GM18861 (cell line): ENCODE results near the gene GATAD2B.
"Not testable (repeated sequence)": the region's sequence is repeated elsewhere in the genome, so short reads cannot be mapped to it uniquely, and the experiment has no call there.

Source experiments
- ATAC-seq: cut with Tn5 transposase; IDR thresholded peaks from one replicate; pipeline ENCODE4 v1.9.1; 2021; ENCODE audit not compliant: unreplicated experiment

Gene GATAD2B

DNA sequence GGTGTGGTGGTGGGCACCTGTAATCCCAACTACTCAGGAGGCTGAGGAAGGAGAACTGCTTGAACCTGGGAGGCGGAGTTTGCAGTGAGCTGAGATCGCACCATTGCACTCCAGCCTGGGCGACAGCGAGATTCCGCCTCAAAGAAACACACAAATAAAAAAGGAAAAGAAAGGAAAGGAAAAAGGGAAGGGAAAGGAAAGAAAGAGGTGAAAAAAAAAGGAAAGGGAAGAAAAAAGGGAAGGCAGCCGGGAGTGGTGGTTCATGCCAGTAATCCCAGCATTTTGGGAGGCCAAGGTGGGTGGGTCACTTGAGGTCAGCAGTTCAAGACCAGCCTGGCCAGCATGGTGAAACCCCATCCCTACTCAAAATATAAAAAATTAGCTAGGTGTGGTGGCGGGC, 31.7 kb downstream of the GATAD2B start:
- not testable (repeated sequence) for ATAC-seq

DNA sequence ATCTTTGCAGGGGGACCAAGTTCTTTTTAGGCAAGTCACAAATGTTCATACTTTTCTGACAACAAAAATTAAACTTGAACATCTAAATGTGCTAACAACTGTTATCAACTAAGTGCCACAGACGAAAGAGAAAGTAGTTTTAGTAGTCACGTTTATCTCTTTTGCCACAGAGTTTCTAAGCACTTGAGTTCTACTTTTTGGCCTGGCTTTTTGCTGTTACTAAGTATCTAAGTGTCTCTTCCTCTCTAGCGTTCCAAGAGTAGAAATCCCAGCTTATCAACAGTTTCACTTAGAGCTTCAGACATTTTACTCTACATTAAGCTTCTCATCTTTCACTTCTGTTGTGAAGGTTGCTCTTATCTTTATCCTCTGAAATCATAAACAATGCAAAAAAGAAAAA, 34.2 kb downstream of the GATAD2B start:
- no peak for ATAC-seq

DNA sequence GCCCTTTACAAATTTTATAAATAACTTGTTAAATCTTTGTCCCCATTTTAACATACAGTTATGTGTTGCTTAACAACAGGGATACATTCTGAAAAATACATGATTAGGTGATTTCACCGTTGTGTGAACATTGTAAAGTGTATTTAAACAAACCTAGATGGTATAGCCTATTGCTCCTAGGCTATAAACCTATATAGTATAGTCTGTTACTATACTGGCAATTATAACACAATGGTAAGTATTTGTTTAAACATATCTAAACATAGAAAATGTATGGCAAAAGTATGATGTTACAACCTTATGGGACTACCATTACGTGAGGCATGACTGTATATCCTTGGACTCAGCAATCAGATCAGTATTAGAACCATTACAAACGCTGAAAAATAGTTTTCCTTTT, 36.6 kb downstream of the GATAD2B start:
- no peak for ATAC-seq

DNA sequence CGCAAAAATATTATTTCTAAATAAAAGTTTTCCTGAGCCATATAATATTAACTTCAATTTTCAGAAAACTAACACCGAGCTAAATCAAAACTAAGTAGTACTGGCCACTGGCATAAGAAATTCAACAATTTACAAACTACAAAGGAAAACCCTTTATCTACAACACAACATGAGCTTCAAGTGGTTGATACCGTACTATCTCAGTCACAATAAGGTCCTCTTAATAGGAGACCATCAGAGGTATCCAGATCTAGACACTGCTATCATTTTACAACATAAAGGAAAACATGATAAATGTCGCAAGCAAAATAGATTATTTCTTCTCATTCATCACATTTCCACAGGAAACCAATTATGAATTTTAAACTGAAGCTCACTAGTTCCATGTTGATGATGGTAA, 39.5 kb downstream of the GATAD2B start:
- no peak for ATAC-seq

DNA sequence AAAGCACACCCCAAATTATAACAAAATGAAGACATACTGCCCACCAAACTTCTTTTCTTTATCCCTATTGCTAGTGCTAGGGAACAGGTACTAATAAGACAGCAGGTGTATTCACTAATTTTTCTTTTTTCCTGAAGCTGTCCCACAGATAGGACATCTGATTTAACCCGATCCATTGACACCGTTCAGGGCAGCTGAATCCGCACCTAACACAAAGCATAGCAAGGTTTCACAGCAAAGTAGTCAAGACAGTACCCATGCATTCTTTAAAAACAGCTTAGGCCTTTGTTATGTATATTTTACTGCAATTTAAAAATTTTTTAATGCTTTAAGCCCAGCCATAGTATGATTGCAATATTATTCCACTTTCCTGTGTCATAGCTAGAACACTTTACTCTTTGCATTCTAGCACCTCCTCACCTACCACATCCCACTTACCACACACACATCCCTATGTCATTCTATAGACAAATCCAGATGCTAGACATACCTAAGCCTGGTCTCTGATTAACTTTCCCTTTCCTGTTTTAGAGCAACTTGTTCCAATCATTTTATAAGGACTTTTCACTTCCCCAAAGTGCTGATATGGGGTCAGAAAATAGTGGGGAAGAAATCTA, 40.4 kb downstream of the GATAD2B start:
- ATAC-seq, result no peak

DNA sequence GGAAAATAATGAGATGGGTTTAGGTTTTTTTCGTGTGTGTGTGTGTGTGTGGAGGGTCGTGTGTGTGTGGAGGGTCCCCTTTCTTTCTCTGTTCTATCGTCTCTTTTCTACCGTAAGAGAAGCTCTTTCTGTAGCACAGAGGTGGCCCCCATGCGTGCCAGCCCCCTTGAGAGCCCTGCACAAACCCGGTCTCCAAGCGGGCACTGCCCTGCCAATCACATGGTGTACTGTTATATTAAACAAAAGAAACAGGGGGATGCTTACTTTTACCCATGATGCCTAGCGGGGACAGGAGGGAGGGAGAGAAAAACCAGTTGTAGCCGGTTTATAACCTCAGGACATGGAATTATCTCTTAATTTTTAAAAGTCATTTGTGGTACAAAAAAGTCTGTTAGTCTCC, 41.0 kb downstream of the GATAD2B start:
- no peak for ATAC-seq

DNA sequence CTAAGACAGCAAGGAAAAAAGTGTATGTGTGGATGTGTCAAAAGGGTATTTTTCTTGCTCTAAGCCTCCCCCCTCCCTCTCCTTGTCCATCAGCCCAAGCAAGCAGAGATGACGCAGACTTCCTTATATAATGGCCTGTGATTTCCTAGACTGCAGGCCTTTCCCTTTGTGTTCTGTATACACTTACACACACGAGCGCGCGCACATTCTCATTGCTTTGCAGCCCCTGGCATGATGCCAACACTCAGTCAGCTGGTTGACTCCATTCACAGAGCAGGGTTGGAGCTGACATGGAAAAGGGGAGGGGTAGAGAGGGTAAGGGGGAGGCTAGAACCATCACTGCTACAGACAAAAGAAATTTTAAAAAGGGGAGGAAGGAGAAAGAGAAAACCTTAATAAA, 41.8 kb downstream of the GATAD2B start:
- no peak for ATAC-seq

DNA sequence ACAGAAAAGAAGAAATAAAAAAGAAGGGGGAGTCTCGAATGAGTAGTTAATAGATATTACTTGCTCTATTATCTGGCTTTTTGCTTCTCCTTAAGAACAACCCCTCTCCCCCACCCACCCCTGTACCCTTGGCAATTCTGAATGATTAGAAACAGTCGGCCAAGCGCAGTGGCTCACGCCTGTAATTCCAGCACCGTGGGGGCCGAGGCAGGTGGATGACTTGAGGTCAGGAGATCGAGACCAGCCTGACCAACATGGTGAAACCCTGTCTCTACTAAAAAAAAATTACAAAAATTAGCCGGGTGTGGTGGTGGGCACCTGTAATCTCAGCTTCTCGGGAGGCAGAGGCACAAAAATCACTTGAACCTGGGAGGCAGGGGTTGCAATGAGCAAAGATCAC, 42.7 kb downstream of the GATAD2B start:
- no peak for ATAC-seq

DNA sequence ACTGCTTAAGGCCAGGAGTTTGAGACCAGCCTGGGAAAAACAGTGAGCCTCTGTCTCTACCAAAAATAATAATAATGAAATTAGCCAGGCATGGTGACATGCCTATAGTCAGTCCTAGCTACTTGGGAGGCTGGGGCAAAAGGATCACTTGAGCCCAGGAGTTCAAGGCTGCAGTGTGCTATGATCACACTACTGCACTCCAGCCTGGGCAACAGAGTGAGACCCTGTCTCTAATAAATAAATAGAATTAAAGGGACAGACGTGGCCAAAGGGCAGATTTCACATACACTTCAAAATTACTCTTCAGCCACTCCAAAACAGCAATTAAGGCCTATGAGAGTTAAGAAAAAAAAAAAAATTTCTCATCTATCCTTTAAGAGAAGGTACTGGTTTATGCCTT, 45.7 kb downstream of the GATAD2B start:
- no peak for ATAC-seq

DNA sequence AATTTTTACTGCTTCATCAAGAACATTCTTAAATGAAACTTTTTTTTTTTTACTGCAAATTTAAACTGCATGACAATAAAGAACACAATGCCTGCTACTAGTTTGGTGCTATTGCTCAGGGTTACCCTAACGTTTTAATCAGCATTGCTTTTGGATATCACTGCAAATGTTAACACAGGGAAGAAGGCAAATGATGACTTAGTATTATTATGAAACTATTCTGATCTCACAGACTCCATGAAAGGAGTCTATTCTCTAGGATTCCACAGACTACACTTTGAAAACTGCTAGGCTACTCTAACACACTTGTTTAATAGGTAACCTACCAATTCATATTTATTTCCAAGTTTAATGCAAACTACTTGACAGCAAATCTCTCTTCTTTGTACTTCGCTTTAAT, 49.8 kb downstream of the GATAD2B start:
- no peak for ATAC-seq

DNA sequence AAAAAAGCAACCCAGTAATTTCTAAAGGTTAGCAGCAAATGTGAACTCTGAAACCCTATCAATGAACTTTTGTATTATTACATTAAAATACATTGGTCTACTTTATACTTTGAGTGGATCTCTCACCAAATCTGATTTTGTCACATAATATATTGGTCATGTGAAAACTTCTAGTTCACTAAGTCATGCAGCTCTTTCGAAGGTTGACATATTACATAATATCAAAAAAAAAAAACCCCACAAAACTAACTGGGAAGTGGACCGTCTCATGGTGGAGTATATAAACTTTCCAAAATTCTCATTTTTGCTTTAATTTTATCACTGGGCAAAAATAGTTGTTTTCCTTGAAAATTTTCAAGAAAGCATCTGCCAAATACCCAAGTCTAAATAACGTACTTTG, 50.4 kb downstream of the GATAD2B start:
- no peak for ATAC-seq

DNA sequence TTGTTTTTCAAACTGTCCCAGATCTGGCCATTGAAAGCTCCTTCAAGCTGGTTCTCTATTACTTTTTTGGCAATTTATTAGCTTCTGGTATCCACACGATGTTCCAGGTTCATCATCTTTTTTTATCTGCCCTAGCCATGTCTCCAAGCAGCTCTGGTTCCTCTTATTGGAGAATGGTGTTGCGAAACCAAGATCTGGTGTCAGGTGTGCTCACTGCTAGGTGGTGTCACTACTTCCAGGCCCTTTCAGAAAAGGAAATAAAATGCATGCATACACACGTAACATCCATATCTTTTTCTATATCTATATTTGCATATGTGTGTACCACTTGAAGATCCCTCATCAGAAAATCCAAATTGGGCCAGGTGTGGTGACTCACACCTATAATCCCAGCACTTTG, 53.3 kb downstream of the GATAD2B start:
- no peak for ATAC-seq

DNA sequence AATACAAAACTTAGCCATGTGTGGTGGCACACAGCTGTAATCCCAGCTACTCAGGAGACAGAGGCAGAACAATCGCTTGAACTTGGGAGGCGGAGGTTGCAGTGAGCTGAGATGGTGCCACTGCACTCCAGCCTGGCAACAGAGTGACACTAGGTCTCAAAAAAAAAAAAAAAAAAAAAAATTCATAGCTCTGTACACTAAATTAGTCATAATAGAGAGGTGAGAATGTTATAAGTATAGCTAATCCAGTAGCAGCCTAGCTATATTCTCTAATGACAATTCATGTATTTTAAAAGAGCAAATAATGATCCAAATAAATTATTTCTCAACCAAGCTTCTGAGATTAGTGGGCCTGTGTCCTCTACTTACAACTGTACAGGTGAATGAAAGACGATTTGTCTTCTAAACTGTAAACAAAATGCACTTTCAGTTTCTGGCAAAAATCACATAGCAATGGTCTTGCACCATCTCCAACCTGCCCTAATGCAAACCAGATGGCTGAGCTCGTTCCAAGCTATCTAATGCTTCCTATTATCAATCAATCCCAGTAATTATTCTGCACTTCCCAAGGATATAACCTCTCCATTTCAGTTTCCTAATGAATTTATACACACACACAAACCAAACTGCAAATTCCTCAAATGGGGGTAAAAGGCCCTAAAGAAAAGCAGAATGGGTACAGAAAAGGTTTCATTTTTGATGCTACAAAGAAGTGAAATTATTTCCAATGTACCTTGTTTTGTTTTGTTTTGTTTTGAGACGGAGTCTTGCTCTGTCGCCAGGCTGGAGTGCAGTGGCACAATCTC, 56.5 kb downstream of the GATAD2B start:
- ATAC-seq, result no peak

DNA sequence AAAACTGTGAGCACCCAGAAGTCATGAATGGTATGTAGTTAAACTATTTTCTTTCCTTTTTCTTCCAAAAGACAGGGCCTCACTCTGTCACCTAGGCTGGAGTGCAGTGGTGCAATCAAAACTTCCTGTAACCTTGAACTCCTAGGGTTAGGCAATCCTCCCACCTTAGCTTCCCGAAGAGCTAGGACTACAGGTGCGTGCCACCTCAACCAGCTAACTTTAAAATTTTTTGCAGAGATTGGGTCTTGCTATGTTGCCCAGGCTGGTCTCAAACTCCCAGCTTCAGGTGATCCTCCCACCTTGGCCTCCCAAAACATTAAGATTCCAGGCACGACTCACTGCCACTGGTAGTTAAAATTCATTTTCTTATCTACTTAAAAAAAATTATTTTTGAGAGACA, 62.5 kb downstream of the GATAD2B start:
- no peak for ATAC-seq

DNA sequence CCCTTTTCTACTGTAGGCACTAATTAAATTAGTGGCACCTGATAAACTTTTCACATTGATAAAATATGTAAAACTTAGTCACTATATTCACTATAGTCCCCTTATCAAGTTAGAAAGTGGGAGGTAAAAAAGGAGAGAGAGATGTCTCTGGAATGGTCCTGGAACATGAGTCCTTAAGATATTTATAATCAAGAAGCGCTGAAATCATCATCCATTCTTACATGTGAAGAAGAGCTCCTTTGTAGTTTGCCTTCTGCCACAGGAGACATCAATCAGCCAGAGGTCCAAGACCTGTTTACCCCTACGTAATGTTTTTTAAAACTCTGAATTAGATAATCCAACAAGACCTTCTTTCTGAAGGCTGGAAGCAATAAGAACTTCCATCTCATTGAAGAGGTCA, 65.3 kb downstream of the GATAD2B start:
- no peak for ATAC-seq

DNA sequence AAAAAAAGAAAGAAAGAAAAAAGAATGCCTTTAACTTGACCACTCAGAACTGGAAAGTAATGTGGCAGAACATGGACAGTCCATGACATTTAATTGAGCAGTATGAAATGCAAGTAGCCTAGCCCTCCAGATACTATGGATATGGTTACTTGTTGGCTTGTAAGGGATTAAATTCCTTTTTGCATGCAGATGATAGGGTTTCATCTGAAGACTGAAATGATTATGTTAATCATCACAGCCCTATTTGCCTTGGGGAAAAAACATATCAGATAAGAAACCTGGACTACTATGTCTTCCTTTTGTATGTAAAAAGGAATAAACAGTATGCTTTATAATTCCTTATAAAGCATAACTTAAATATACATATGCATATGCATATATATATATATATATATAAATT, 66.0 kb downstream of the GATAD2B start:
- ATAC-seq, result no peak

DNA sequence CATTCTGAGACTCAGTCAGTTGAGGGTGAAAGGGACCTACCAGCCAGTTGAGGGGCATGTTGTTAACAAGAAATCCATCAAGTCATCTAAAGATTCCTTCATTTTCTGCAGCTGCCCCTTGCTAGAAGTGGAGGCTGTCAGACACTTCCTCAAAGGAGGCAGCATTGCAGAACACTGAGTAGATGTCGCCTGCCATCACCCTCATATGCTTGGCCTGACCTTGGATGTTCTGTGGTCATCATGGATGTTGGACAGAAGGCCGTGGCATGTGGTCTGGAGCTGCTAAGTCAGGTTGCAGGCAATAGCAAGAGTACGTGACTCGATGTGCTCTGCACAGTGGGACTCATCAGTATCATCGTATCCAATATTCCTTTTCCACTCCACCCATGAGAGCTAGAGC, 70.6 kb downstream of the GATAD2B start:
- no peak for ATAC-seq

DNA sequence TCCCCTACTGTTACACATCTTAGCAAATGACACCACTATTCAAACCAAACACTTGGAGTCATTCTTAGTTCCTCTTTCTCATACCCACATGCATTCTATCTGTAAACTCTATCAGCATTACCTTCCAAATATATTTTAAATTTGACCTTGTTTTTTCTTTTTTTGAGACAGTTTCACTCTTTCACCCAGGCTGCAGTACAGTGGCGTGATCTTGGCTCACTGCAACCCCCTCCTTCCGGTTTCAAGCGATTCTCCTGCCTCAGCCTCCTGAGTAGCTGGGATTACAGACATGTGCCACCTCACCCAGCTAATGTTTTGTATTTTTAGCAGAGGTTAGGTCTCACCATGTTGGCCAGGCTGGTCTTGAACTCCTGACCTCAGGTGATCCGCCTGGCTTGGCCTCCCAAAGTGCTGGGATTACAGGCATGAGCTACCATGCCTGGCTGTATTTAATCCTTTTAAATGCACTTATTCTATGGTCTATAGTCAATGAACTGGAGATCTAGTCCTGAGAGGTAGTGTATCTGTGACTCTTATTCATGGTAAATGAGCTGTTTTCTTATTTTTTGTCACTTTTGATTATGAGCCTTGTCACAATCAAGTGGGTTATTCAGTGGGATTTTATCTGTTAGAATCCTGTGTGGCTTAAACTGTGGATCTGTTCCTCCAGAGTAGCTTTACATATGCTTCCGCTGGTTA, 73.1 kb downstream of the GATAD2B start:
- peak; percentile 75 for ATAC-seq

DNA sequence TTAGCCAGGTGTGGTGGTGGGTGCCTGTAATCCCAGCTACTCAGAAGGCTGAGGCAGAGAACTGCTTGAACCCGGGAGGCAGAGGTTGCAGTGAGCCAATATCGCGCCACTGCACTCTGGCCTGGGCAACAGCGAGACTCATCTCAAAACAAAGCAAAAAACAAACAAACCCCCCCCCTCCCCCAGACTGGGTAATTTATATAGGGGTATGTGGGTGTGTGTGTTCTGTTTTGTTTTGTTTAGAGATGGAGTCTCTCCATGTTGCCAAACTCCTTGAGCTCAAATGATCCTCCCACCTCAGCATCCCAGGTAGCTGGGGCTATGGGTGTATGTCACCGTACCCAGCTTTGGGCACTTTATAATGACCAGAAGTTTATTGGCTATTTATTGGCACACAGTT, 74.0 kb downstream of the GATAD2B start:
- ATAC-seq, result no peak

DNA sequence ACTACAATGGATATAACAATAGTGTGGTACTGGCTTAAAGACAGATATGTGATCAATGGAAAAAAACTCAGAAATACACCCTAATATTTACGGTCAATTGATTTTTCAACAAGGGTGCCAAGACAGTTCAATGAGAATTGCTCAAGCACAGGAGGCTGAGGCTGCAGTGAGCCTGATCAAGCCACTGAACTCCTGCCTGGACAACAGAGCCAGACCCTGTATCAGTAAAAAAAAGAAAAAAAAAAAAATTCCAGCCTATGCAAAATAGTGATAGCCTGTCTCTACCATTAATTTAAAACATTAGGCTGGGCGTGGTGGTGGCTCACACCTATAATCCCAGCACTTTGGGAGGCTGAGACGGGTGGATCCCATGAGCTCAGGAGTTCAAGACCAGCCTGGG, 77.6 kb downstream of the GATAD2B start:
- ATAC-seq, result no peak

DNA sequence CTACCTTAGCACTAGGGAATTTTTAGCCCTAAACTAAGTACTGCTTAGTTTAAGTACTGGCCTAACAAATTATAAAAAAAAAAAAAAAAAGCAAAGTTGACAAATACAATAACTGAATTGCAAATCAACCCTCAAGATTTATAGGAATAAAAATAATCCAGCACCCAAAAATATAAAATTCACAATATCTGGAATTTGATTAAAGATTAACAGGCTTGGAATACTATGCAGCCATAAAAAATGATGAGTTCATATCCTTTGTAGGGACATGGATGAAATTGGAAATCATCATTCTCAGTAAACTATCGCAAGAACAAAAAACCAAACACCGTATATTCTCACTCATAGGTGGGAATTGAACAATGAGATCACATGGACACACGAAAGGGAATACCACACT, 78.4 kb downstream of the GATAD2B start:
- not testable (repeated sequence) for ATAC-seq

DNA sequence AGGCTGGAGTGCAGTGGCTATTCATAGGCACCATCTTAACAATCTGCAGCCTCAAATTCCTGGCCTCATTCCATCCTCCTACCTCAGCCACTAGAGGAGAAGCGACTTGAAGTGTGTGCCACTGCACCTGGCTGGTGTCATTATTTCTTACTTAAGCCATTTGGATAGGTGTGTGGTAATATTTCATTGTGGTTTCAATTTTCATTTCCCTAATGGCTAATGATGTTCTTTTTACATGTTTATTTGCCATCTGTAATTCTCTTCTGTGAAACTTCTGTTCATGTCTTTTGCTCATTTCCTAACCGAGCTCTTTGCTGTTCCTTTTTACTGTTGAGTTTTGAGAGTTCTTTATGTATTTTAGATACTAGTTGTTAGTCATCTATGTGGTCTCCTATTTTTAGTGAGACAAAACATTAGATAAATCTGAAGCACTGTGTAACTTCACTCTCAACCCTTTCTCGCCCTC, 80.7 kb downstream of the GATAD2B start:
- peak; percentile 77 for ATAC-seq
